Panc1 (cell line): ENCODE results near the gene PSME1. TPM values are rescaled to one million over a fixed set of nuclear protein-coding genes. Genes with fewer than 3 reads are reported as not detected.
"Not testable (repeated sequence)": the region's sequence is repeated elsewhere in the genome, so short reads cannot be mapped to it uniquely, and the experiment has no call there.

Experiments used
- ATAC-seq: fragments of 200-7000 bp; cut with Tn5 transposase; 2 replicates; pipeline ENCODE4 v1.9.1; 2020; ENCODE audit warnings: mild to moderate bottlenecking, moderate library complexity
- BruUV-seq: library from RNA; stranded (reverse); fragments of 400-500 nt; replicated peaks from 2 replicates; lab custom pipeline; 2021; lab: Mats Ljungman, UMichigan
- CTCF ChIA-PET: fragments of 300-600 bp; sonication (Branson Sonifier 250); formaldehyde crosslinking; loops from one replicate; lab custom pipeline; 2022; ENCODE audit warnings: antibody characterized with exemption; lab: Charles Lee
- POLR2A ChIA-PET: fragments of 300-600 bp; sonication (Branson Sonifier 250); formaldehyde crosslinking; loops from one replicate; lab custom pipeline; 2022; ENCODE audit warnings: antibody characterized with exemption; lab: Charles Lee
- DNase-seq: peaks from one replicate; pipeline ENCODE4 v3.0.0-alpha.2; 2010; ENCODE audit warnings: low read depth, low spot score
- H3K27ac ChIP-seq: 2 replicates; pipeline ENCODE4 v1.5.1; 2011; ENCODE audit warnings: mild to moderate bottlenecking, low read length, inconsistent platforms
- H3K27me3 ChIP-seq: fragments of 200-500 bp; sonication (Bioruptor generic); 2 replicates; pipeline ENCODE4 v1.6.0; 2014; ENCODE audit warnings: low read length, inconsistent platforms; ENCODE audit not compliant: control insufficient read depth, insufficient read depth
- H3K36me3 ChIP-seq: fragments of 200-500 bp; sonication (Bioruptor generic); 2 replicates; pipeline ENCODE4 v1.5.1; 2014; ENCODE audit warnings: inconsistent platforms, mild to moderate bottlenecking, low read length, moderate library complexity; ENCODE audit not compliant: control insufficient read depth, insufficient read depth
- H3K4me1 ChIP-seq: 2 replicates; pipeline ENCODE4 v1.5.1; 2011; ENCODE audit warnings: inconsistent platforms, mild to moderate bottlenecking, low read length, moderate library complexity; ENCODE audit not compliant: control insufficient read depth, insufficient read depth
- H3K4me3 ChIP-seq, 2 experiments: 2 replicates each; pipeline ENCODE4 v1.5.1; 2011 to 2012; ENCODE audit warnings: low read depth in 2 of 2, low read length in 2 of 2, mild to moderate bottlenecking in 2 of 2, inconsistent platforms in 1 of 2, moderate library complexity in 1 of 2
- H3K9me3 ChIP-seq: fragments of 200-500 bp; sonication (Bioruptor generic); 2 replicates; pipeline ENCODE4 v1.5.1; 2014; ENCODE audit warnings: low read depth, mild to moderate bottlenecking, inconsistent platforms, low read length, moderate library complexity; ENCODE audit not compliant: control insufficient read depth, insufficient read depth
- CTCF ChIP-seq: fragments of 450-650 bp; IDR thresholded peaks from 2 replicates; pipeline ENCODE4 v1.5.1; 2017; ENCODE audit warnings: mild to moderate bottlenecking
- POLR2AphosphoS5 ChIP-seq: IDR thresholded peaks from 2 replicates; pipeline ENCODE4 v1.6.1; 2012; ENCODE audit warnings: mild to moderate bottlenecking, low read depth, low read length, moderate library complexity
- REST ChIP-seq, 2 experiments: IDR thresholded peaks; 2 replicates each; pipeline ENCODE4 v1.6.1; 2011 to 2012; ENCODE audit warnings: low read depth in 2 of 2, control low read depth in 1 of 2, low read length in 1 of 2, mild to moderate bottlenecking in 1 of 2, moderate library complexity in 1 of 2; ENCODE audit not compliant: insufficient read depth in 1 of 2
- SIN3A ChIP-seq: IDR thresholded peaks from 2 replicates; pipeline ENCODE4 v1.6.1; 2012; ENCODE audit warnings: low read depth, mild to moderate bottlenecking, low read length, moderate library complexity, borderline replicate concordance; ENCODE audit not compliant: insufficient read depth
- TCF7L2 ChIP-seq: IDR thresholded peaks from 2 replicates; pipeline ENCODE4 v1.6.1; 2011; ENCODE audit warnings: mild to moderate bottlenecking, low read depth, low read length, inconsistent platforms
- in situ Hi-C: cut with HindIII; loops from 2 replicates; pipeline ENCODE4 v1.10.0; 2016; ENCODE audit warnings: low sequenced_read_pairs, low pct_unique_long_range_greater_than_20kb
- intact Hi-C: fragments of 100-400 bp; cut with micrococcal nuclease; formaldehyde crosslinking; loops from one replicate; pipeline ENCODE4 v1.10.0; 2022; ENCODE audit not compliant: unreplicated experiment
- total RNA-seq: library from RNA; stranded (reverse); gene quantifications from one replicate; pipeline ENCODE4 v1.2.1, GENCODE V29; 2021; ENCODE audit not compliant: unreplicated experiment

PSME1 gene
- total RNA-seq, 1 experiment from 2014 or later = 130 TPM

- TF ChIP-seq CTCF = no peak
- TF ChIP-seq POLR2AphosphoS5 = no peak
- TF ChIP-seq SIN3A = no peak
- TF ChIP-seq REST (IDR thresholded peaks at IDR 0.05; ENCODE audit: insufficient read depth in 1 of 2, low read depth in 2 of 2, low read length in 1 of 2) = no peak
- TF ChIP-seq TCF7L2 = no peak
- CTCF ChIA-PET = no interaction called here
- intact Hi-C loops (no loop called here), in situ Hi-C loops (no loop called here)
- no peaks in the 10 kb centered on the region for H3K9me3 ChIP-seq
- H3K4me3 ChIP-seq = no peak overlapping the region
- POLR2A ChIA-PET = no interaction called here
- ATAC-seq = no peak
- H3K36me3 ChIP-seq = no peaks in the 10 kb centered on the region
- H3K4me1 ChIP-seq = no peaks in the 10 kb centered on the region
- BruUV-seq = no TSS peak
- DNase-seq = no peak
- no peaks in the 10 kb centered on the region for H3K27me3 ChIP-seq
- H3K27ac ChIP-seq = no peak overlapping the region
These were observed 32.5 kb upstream of the PSME1 start for GRCh38 chr14:24103451-24103850.

GRCh38 chr14:24105609-24106239, 30.3 kb upstream of the PSME1 start:
- H3K36me3 ChIP-seq, BruUV-seq, H3K4me3 ChIP-seq, POLR2A ChIA-PET, H3K9me3 ChIP-seq, H3K4me1 ChIP-seq, DNase-seq, H3K27me3 ChIP-seq, ATAC-seq, CTCF ChIA-PET, in situ Hi-C loops, intact Hi-C loops, H3K27ac ChIP-seq: not testable (repeated sequence)

GRCh38 chr14:24106672-24107271, 29.2 kb upstream of the PSME1 start:
- H3K36me3 ChIP-seq = no peaks in the 10 kb centered on the region
- BruUV-seq = no TSS peak
- no peak overlapping the region for H3K27ac ChIP-seq
- ATAC-seq = no peak
- intact Hi-C loops = no loop called here
- no peak for DNase-seq
- in situ Hi-C loops = no loop called here
- ChIA-PET CTCF (interaction anchor here (2.5 kb wide), 1 partner anchor 49 kb away, joined by 37 read pairs; no protein-coding TSS in a partner anchor), POLR2A (no interaction called here)
- TF ChIP-seq POLR2AphosphoS5 (no peak), SIN3A (no peak), CTCF (no peak), REST (IDR thresholded peaks at IDR 0.05; ENCODE audit: insufficient read depth in 1 of 2, low read depth in 2 of 2, low read length in 1 of 2) (no peak), TCF7L2 (no peak)
- H3K9me3 ChIP-seq = no peaks in the 10 kb centered on the region
- no peaks in the 10 kb centered on the region for H3K4me1 ChIP-seq
- H3K27me3 ChIP-seq = no peaks in the 10 kb centered on the region
- no peak overlapping the region for H3K4me3 ChIP-seq
